SW480 (cell line): ENCODE measurements around the gene PHC3.

Source experiments
- DNase-seq: peaks from one replicate; pipeline ENCODE4 v3.0.0-alpha.2; 2016; ENCODE audit warnings: low spot score

The PHC3 gene

DNA sequence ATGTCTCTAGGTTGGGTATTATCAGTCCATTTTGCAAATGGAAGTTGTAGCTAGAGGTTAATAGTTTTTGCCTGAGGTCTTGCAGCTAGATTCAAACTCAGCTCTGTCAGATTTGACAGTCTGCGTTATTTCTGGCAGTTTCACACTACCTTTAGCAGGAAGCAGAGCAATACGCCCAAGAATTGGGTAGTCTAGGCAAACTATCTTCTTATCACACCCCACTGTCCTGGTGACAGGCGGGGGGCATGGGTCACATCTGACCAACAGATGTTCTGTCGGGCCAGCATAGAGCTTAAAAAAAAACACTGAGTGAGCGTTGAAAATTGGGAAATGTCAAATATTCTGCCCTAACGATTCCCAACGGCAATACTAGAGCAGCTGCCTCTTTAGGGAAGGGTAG, 138.0 kb downstream of the PHC3 start:
- no peak for DNase-seq

DNA sequence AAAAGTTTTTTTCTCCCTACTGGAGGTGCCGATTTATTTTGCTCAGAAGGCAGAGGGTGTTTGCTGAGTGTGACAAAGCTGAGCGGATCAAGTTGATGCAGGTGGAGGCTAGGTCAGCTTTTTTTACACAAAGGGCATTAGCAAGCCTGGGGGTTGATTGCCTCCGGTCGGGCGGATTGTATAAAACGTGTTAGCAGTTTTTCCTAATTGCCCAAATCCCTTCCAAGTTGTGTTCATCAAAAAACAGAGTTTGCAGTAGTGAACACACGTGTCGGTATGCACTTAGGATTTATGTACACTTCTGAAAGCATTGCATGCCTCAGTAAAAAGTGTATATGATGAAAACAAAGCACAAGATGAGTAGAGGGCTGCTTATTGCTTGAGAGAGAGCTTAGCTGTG, 141.1 kb downstream of the PHC3 start:
- DNase-seq: no peak

DNA sequence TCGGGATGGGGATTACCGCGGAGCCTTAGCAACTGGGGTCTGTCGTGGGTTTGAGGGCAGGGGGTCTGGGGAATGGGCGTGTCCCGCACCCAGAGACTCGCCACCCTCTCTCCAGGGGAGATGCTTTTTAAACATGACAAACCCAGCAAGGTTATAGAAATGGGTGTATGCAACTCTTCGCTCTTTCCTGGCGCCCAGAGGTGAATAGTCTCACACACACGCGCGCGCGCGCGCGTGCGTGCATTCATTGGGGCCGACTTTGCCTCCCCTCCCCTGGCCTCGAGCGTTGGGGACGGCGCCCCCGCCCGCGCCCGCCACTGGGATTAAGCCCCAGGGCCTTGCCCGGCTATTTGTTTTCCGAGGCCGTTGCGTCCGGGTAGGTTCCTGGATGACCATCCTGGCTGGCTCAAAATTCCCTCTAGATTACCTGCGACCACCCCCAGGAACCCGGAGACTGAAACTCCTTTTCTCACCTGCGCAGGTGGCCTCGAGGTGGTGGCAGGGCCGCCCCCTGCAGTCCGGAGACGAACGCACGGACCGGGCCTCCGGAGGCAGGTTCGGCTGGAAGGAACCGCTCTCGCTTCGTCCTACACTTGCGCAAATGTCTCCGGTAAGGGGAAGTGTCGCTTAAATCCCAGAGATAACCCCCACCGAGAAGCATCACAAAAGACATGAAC, 143.0 kb downstream of the PHC3 start:
- DNase-seq: peak; percentile 34
